ENCODE measurements around the gene PTPN23. TPM values are rescaled to one million over a fixed set of nuclear protein-coding genes. Genes with fewer than 3 reads are reported as not detected.

Gene PTPN23
- total and polyA plus RNA-seq, 11 donors: 11.0 to 30.3 (median 17.4) TPM

- H3K9me3 ChIP-seq: no peaks in the 10 kb centered on the region
- no peaks in the 10 kb centered on the region for H3K27me3 ChIP-seq
- 94 to 99% (median 97%) methylated on average over 3 of the region's 3 CpGs for WGBS, 4 donors
- TF ChIP-seq CTCF (IDR thresholded peaks at IDR 0.05): no peak
- TF ChIP-seq POLR2A (IDR thresholded peaks at IDR 0.05): no peak
- H3K27ac ChIP-seq: no peak overlapping the region
- no peak overlapping the region for H3K4me3 ChIP-seq
- peaks cover 6 to 27% (median 19%) of the 10 kb centered on the region in 12 donors for H3K4me1 ChIP-seq
- intact Hi-C loops (cut with DNase I): no loop called here
- H3K36me3 ChIP-seq: peaks cover 0 to 34% (median 20%) of the 10 kb centered on the region in 9 donors
- ATAC-seq (no peak), DNase-seq (no peak)
Observed at GRCh38 chr3:47392933-47393332, 12.1 kb downstream of the PTPN23 start.

- peaks cover 0 to 32% (median 23%) of the 10 kb centered on the region in 9 donors for H3K36me3 ChIP-seq
- H3K4me3 ChIP-seq: no peak overlapping the region
- DNase-seq (no peak), ATAC-seq (peak in 3 of 4 donors; percentile 17 to 31 (median 23))
- peak overlapping the region in 6 of 12 donors; percentile 4 to 62 (median 33) for H3K27ac ChIP-seq
- intact Hi-C loops (cut with DNase I): no loop called here
- H3K27me3 ChIP-seq: no peaks in the 10 kb centered on the region
- no peaks in the 10 kb centered on the region for H3K9me3 ChIP-seq
- H3K4me1 ChIP-seq: peaks cover 6 to 27% (median 19%) of the 10 kb centered on the region in 12 donors
- TF ChIP-seq POLR2A (IDR thresholded peaks at IDR 0.05) (no peak), CTCF (IDR thresholded peaks at IDR 0.05) (peak in 1 of 12 donors; percentile 4)
- WGBS, 4 donors: 25 to 32% (median 28%) methylated on average over 8 of the region's 8 CpGs
Observed at GRCh38 chr3:47394140-47394870, 13.5 kb downstream of the PTPN23 start.

GRCh38 chr3:47394881-47395280 lies 14.1 kb downstream of the PTPN23 start:
- peak; percentile 26 to 71 (median 50) for ATAC-seq
- DNase-seq: peak in 1 of 5 donors; percentile 26
- Histone ChIP-seq H3K4me3 (no peak overlapping the region), H3K4me1 (peaks cover 6 to 27% (median 20%) of the 10 kb centered on the region in 12 donors), H3K27me3 (no peaks in the 10 kb centered on the region), H3K36me3 (peaks cover 0 to 37% (median 29%) of the 10 kb centered on the region in 9 donors), H3K9me3 (no peaks in the 10 kb centered on the region), H3K27ac (peak overlapping the region in 7 of 12 donors; percentile 4 to 62 (median 23))
- TF ChIP-seq CTCF (IDR thresholded peaks at IDR 0.05): peak in 1 of 12 donors; percentile 0
- TF ChIP-seq POLR2A (IDR thresholded peaks at IDR 0.05): no peak
- intact Hi-C loops (cut with DNase I): no loop called here
- 21 to 41% (median 24%) methylated on average over 3 of the region's 3 CpGs for WGBS, 4 donors

GRCh38 chr3:47398228-47398627 lies 17.4 kb downstream of the PTPN23 start:
- Histone ChIP-seq H3K36me3 (peaks cover 0 to 59% (median 33%) of the 10 kb centered on the region in 9 donors), H3K27ac (no peak overlapping the region)
- 80 to 86% (median 84%) methylated on average over 7 of the region's 7 CpGs for WGBS, 4 donors

More at GRCh38 chr3:47398228-47398627, 17.4 kb downstream of the PTPN23 start:
- TF ChIP-seq POLR2A (IDR thresholded peaks at IDR 0.05) (no peak), CTCF (IDR thresholded peaks at IDR 0.05) (no peak)
- Histone ChIP-seq H3K4me1 (peaks cover 6 to 27% (median 20%) of the 10 kb centered on the region in 12 donors), H3K9me3 (no peaks in the 10 kb centered on the region), H3K4me3 (no peak overlapping the region), H3K27me3 (no peaks in the 10 kb centered on the region)
- intact Hi-C loops (cut with DNase I): no loop called here
- DNase-seq (no peak), ATAC-seq (no peak)

Measured in heart left ventricle (tissue), 16 donors.